Left ventricle myocardium inferior (tissue), 1 donor: ENCODE measurements around the gene RALGDS. TPM values are rescaled to one million over a fixed set of nuclear protein-coding genes. Genes with fewer than 3 reads are reported as not detected.

ENCODE experiments used
- DNase-seq: peaks from one replicate; pipeline ENCODE4 v3.0.0-alpha.2; 2020
- H3K27ac ChIP-seq: fragments of 200-600 bp; replicated peaks from 2 replicates; pipeline ENCODE4 v1.8.0; 2021
- H3K27me3 ChIP-seq: fragments of 200-600 bp; 2 replicates; pipeline ENCODE4 v1.8.0; 2021; ENCODE audit warnings: low read depth
- H3K36me3 ChIP-seq: fragments of 200-600 bp; 2 replicates; pipeline ENCODE4 v1.8.0; 2021
- H3K4me1 ChIP-seq: fragments of 200-600 bp; 2 replicates; pipeline ENCODE4 v1.8.0; 2021
- H3K4me3 ChIP-seq: fragments of 200-600 bp; 2 replicates; pipeline ENCODE4 v1.8.0; 2021; ENCODE audit warnings: mild to moderate bottlenecking, moderate library complexity
- H3K9me3 ChIP-seq: fragments of 200-600 bp; replicated peaks from 2 replicates; pipeline ENCODE4 v1.8.0; 2021
- intact Hi-C: fragments of 100-400 bp; cut with micrococcal nuclease; formaldehyde crosslinking; loops from one replicate; pipeline ENCODE4 v1.11.0; 2022
- total RNA-seq: library from RNA; stranded (reverse); fragmentation: NEBNext Ultra II Directional; extraction: Animal tissue kit (Norgen Biotek cat#: 25700); gene quantifications from one replicate; pipeline ENCODE4 v1.2.1, GENCODE V29; 2021
- TF ChIP-seq, protein P1 (sequence below): fragments of 200-600 bp; IDR thresholded peaks from 2 replicates; pipeline ENCODE4 v1.8.0; 2021; ENCODE audit warnings: antibody characterized with exemption, mild to moderate bottlenecking, borderline replicate concordance
- donor health status: DM: no; HTN: yes; CAD: no; lungs with severe emphysema.

The RALGDS gene
- total RNA-seq, 1 donor from 2014 or later: 24.6 TPM

DNA sequence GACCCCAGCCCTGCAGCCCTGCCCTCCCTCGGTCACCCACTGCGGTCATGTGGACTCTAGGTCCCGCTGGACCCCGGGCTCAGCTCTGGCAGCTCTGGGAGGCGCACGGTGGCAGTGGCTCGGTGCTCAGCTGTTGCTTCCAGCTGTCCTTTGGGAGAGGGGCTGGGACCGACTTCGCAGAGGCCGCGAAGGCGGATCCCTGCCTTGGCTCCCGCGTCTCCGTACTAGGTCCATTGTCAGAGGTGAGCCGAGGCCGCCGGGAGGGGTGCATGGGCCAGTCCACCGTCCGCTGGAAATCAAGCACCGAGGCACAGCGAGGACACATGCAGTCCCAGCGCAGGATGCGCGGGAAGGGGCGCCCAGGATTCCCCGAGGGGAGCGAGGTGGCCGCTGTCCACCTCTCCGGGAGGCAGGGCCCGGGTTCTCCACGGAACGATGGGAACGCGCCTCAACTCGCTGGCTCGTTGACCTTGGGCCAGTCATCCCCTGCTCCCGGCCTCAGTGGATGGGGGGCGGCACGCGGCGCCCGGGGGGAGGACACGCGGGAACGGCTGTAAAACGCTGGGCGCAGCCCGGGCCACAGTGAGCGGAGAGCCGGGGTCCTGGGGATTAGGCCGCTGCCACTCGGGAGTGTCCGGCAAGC lies 41.9 kb upstream of the RALGDS start:
- intact Hi-C loops: no loop called here
- Histone ChIP-seq H3K27ac (peak overlapping the region; percentile 79), H3K4me3 (peak overlapping the region; percentile 75), H3K27me3 (no peaks in the 10 kb centered on the region), H3K9me3 (no peaks in the 10 kb centered on the region), H3K4me1 (peaks cover 41% of the 10 kb centered on the region), H3K36me3 (peaks cover 3% of the 10 kb centered on the region)
- TF ChIP-seq, protein P1, sequence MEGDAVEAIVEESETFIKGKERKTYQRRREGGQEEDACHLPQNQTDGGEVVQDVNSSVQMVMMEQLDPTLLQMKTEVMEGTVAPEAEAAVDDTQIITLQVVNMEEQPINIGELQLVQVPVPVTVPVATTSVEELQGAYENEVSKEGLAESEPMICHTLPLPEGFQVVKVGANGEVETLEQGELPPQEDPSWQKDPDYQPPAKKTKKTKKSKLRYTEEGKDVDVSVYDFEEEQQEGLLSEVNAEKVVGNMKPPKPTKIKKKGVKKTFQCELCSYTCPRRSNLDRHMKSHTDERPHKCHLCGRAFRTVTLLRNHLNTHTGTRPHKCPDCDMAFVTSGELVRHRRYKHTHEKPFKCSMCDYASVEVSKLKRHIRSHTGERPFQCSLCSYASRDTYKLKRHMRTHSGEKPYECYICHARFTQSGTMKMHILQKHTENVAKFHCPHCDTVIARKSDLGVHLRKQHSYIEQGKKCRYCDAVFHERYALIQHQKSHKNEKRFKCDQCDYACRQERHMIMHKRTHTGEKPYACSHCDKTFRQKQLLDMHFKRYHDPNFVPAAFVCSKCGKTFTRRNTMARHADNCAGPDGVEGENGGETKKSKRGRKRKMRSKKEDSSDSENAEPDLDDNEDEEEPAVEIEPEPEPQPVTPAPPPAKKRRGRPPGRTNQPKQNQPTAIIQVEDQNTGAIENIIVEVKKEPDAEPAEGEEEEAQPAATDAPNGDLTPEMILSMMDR: no peak
- no peak for DNase-seq

DNA sequence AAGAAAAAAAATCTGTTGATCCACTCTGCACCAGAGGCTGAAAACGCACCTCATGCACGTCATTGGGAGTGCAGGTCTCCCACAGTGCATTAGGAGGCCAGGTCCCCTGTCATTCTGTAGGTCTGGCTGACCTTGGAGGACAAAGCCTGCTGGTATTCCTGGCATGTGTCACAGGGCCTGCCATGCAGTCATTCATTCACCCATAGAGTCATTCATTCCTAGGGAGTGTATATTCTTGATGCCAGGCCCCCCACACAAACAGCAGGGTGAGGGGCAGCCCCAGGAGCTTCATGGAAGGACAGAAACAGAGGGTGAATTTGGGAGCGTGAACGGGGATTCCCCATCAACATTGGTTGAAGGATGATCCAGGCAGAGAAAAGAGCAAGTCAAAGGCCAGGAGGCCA lies 40.5 kb upstream of the RALGDS start:
- no peak for DNase-seq

DNA sequence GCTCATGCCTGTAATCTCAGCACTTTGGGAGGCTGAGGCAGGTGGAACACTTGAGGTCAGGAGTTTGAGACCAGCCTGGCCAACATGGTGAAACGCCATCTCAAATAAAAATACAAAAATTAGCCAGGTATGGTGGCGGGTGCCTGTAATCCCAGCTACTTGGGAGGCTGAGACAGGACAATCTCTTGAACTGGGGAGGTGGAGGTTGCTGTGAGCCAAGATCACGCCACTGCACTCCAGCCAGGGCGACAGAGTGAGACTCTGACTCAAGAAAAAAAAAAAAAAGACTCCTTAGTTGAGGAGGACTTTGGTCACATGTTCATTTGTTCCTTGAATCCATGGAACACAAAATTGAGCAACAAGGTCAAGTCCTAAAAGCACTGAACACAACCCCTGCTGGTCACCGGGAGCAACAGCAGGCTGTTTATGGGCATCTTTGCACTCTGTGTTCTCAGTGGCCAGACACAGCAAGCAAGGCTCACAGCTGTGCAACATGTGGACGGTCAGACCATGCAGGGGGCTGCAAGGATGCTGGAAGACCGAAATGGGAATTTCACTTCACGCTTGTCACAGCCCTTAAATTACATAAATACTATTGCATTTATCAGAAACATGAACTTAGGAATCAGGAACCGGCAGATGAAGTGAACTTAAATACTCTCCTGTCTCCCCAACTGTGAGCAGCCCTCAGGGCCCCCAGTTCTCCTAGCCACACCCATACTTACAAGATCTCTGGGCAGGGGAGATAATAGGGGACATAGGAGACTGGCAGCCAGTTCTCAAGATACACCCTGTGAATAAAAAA lies 39.9 kb upstream of the RALGDS start:
- intact Hi-C loops: no loop called here
- peaks cover 41% of the 10 kb centered on the region for H3K4me1 ChIP-seq
- H3K4me3 ChIP-seq: no peak overlapping the region
- peak overlapping the region; percentile 63 for H3K27ac ChIP-seq
- TF ChIP-seq, protein P1: peak; percentile 76
- H3K9me3 ChIP-seq: no peaks in the 10 kb centered on the region
- H3K27me3 ChIP-seq: no peaks in the 10 kb centered on the region
- DNase-seq: peak; percentile 69
- H3K36me3 ChIP-seq: peaks cover 8% of the 10 kb centered on the region

More for the DNA sequence above, 40.5 kb upstream of the RALGDS start:
- Histone ChIP-seq H3K9me3 (no peaks in the 10 kb centered on the region), H3K27ac (peak overlapping the region; percentile 34), H3K4me3 (no peak overlapping the region), H3K4me1 (peaks cover 41% of the 10 kb centered on the region), H3K27me3 (no peaks in the 10 kb centered on the region), H3K36me3 (peaks cover 8% of the 10 kb centered on the region)
- intact Hi-C loops: no loop called here
- TF ChIP-seq, protein P1: no peak

DNA sequence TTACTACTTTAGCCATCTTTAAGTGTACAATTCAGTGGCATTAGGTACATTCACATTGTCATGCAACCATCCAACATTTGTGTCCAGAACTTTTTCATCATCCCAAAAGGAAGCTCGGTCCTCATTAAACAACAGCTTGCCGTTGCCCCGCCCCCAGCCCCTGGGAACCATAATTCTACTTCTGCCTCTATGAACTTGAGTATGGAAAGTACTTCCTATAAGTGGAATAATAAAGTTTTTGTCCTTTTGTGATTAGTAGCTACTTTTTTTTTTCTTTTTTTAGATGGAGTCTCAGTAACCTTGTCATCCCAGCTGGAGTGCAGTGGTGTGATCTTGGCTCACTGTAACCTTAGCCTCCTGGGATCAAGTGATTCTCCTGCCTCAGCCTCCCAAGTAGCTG lies 37.7 kb upstream of the RALGDS start:
- DNase-seq: no peak
- Histone ChIP-seq H3K27ac (no peak overlapping the region), H3K27me3 (no peaks in the 10 kb centered on the region), H3K36me3 (peaks cover 8% of the 10 kb centered on the region), H3K4me1 (peaks cover 28% of the 10 kb centered on the region), H3K4me3 (no peak overlapping the region), H3K9me3 (no peaks in the 10 kb centered on the region)
- TF ChIP-seq, protein P1: no peak
- intact Hi-C loops: no loop called here

DNA sequence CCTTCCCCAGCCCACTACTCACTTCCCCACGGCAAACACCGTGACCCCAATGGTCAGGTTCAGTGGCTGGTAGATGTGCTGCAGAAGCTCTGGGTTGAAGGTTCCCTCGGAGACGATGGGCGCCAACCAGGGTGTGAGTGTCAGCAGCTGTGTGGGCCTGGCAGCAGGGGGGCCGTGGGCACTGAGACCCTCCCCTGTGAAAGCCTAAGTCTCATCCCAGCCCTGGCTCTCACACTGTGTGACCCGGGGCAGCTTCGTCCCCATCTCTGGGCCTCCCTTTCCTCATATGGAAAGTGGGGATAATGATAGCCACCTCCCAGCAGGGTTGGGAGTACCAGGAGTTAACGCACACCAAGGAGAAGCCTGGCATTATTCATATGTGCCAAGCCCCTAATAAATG lies 34.1 kb upstream of the RALGDS start:
- no peak overlapping the region for H3K4me3 ChIP-seq
- H3K27me3 ChIP-seq: no peaks in the 10 kb centered on the region
- TF ChIP-seq, protein P1: no peak
- H3K36me3 ChIP-seq: peaks cover 8% of the 10 kb centered on the region
- peak; percentile 6 for DNase-seq
- no peak overlapping the region for H3K27ac ChIP-seq
- peaks cover 5% of the 10 kb centered on the region for H3K4me1 ChIP-seq
- intact Hi-C loops: no loop called here
- H3K9me3 ChIP-seq: no peaks in the 10 kb centered on the region
